HepG2 (cell line): ENCODE results near the gene LYRM4. TPM values are rescaled to one million over a fixed set of nuclear protein-coding genes. Genes with fewer than 3 reads are reported as not detected.

Source experiments
- DR1 ChIP-seq: sonication (generic); formaldehyde crosslinking; IDR thresholded peaks from 2 replicates; pipeline ENCODE4 v1.8.0; 2021; ENCODE audit warnings: mild to moderate bottlenecking, missing genetic modification reagents, inconsistent platforms
- HNRNPLL ChIP-seq: fragments of 200-400 bp; formaldehyde crosslinking; IDR thresholded peaks from 2 replicates; pipeline ENCODE4 v1.6.1; 2017; ENCODE audit warnings: mild to moderate bottlenecking, low read depth, low read length; ENCODE audit not compliant: poor library complexity, severe bottlenecking
- MAFK ChIP-seq, 2 experiments: IDR thresholded peaks in 1 of 2; conservative IDR thresholded peaks in 1 of 2; 2 replicates each; pipeline ENCODE4 v1.6.1; 2011; ENCODE audit warnings: improper control_type of control experiment in 2 of 2, low read length in 2 of 2
- NFYB ChIP-seq: sonication (generic); formaldehyde crosslinking; IDR thresholded peaks from 2 replicates; pipeline ENCODE4 v1.4.0; 2020; ENCODE audit warnings: missing genetic modification reagents
- PHF5A ChIP-seq: IDR thresholded peaks from one replicate; pipeline ENCODE4 v1.6.1; 2018; ENCODE audit warnings: low read depth, missing genetic modification reagents; ENCODE audit not compliant: unreplicated experiment
- PHF8 ChIP-seq: sonication (generic); formaldehyde crosslinking; IDR thresholded peaks from 2 replicates; pipeline ENCODE4 v1.5.0; 2020; ENCODE audit warnings: missing genetic modification reagents
- POLR2G ChIP-seq: fragments of 200-400 bp; formaldehyde crosslinking; IDR thresholded peaks from 2 replicates; pipeline ENCODE4 v1.6.1; 2018; ENCODE audit warnings: mild to moderate bottlenecking, low read depth, low read length, moderate library complexity
- RBM39 ChIP-seq: fragments of 200-400 bp; formaldehyde crosslinking; IDR thresholded peaks from one replicate; pipeline ENCODE4 v1.6.1; 2018; ENCODE audit warnings: antibody characterized with exemption, mild to moderate bottlenecking, low read depth, low read length; ENCODE audit not compliant: poor library complexity, severe bottlenecking
- TP53 ChIP-seq: sonication (generic); formaldehyde crosslinking; conservative IDR thresholded peaks from 2 replicates; pipeline ENCODE4 v1.4.0; 2020; ENCODE audit warnings: missing genetic modification reagents
- ZNF10 ChIP-seq: sonication (generic); formaldehyde crosslinking; IDR thresholded peaks from 2 replicates; pipeline ENCODE4 v1.4.0; 2020; ENCODE audit warnings: mild to moderate bottlenecking, low read depth, missing genetic modification reagents, borderline replicate concordance
- ZNF543 ChIP-seq: sonication (generic); formaldehyde crosslinking; IDR thresholded peaks from 2 replicates; pipeline ENCODE4 v1.4.0; 2020; ENCODE audit warnings: mild to moderate bottlenecking, missing genetic modification reagents
- ZNF781 ChIP-seq: sonication (generic); formaldehyde crosslinking; IDR thresholded peaks from 2 replicates; pipeline ENCODE4 v1.5.1; 2020; ENCODE audit warnings: borderline replicate concordance, mild to moderate bottlenecking, missing genetic modification reagents; ENCODE audit errors: not compliant biosample characterization
- ZNF850 ChIP-seq: sonication (generic); formaldehyde crosslinking; conservative IDR thresholded peaks from 2 replicates; pipeline ENCODE4 v1.9.0; 2021; ENCODE audit warnings: mild to moderate bottlenecking, missing genetic modification reagents
- polyA plus RNA-seq, 8 experiments: library from polyadenylated mRNA; depleted of rRNA in 3 of 8; stranded (reverse) in 7 of 8; unstranded in 1 of 8; fragments of >200 nt; fragmentation: Illumina TruSeq in 4 of 8; extraction: Trizol in 4 of 8; gene quantifications; 2 replicates each; pipeline versions ENCODE4 v1.2.1 to v1.2.3, GENCODE V29; 2011 to 2016; ENCODE audit warnings: low read depth in 4 of 8, missing spikeins in 1 of 8, mixed read lengths in 1 of 8; ENCODE audit not compliant: insufficient read depth in 1 of 8
- total RNA-seq, 5 experiments: library from RNA; depleted of rRNA; stranded (reverse); fragments of >200 nt; fragmentation: Illumina TruSeq; extraction: Trizol; gene quantifications; 2 replicates each; pipeline ENCODE4 v1.2.3, GENCODE V29; 2016; ENCODE audit warnings: low read depth in 1 of 5
- TF ChIP-seq, protein P1 (sequence below): sonication (generic); formaldehyde crosslinking; IDR thresholded peaks from 2 replicates; pipeline ENCODE4 v1.5.0; 2020; ENCODE audit warnings: mild to moderate bottlenecking, missing genetic modification reagents, borderline replicate concordance
- TF ChIP-seq, protein P2 (sequence below): IDR thresholded peaks from 2 replicates; pipeline ENCODE4 v1.6.1; 2018; ENCODE audit warnings: missing genetic modification reagents
- TF ChIP-seq, protein P3 (sequence below): sonication (generic); formaldehyde crosslinking; conservative IDR thresholded peaks from 2 replicates; pipeline ENCODE4 v1.8.0; 2022; ENCODE audit warnings: mild to moderate bottlenecking, moderate library complexity, missing genetic modification reagents
- TF ChIP-seq, protein P4 (sequence below): sonication (generic); formaldehyde crosslinking; IDR thresholded peaks from 2 replicates; pipeline ENCODE4 v1.8.0; 2022; ENCODE audit warnings: mild to moderate bottlenecking, missing genetic modification reagents, moderate library complexity
- TF ChIP-seq, protein P5 (sequence below): sonication (generic); formaldehyde crosslinking; IDR thresholded peaks from 2 replicates; pipeline ENCODE4 v1.5.0; 2020; ENCODE audit warnings: missing genetic modification reagents

LYRM4 gene
- total and polyA plus RNA-seq, 2 of the 13 experiments (the other 11 are each of a cell fraction or from before 2014, with no cell fraction given) = 64.6 to 67.5 TPM

DNA sequence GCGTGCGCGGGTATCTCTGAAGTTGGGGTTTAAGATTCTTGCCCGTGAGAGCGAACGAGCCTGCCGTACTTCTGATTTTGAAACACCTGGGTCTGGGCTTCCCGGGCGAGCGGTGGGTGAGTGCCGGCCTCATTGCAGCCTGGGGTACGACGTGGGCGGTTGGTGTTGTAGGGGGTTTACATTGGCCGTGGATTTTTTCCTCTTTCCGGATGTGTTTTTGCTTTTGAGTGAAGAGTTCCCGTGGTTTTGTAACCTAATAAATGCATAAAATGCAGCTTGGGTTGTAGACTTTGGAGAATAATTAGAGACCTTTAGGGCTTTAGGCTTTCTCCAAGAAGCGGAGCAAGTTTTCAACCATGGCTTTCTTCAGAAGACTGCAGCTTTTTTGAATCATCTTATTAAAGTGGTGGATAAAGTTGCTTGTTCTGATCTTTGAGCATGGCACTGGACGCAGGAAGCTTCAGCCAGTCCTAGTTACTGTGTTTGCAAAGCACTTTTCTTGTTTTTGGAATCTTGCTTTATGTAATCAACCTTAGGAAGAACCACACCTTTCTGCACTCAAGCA, 877 bp upstream of the LYRM4 start (continued):
- TF ChIP-seq, protein P1, sequence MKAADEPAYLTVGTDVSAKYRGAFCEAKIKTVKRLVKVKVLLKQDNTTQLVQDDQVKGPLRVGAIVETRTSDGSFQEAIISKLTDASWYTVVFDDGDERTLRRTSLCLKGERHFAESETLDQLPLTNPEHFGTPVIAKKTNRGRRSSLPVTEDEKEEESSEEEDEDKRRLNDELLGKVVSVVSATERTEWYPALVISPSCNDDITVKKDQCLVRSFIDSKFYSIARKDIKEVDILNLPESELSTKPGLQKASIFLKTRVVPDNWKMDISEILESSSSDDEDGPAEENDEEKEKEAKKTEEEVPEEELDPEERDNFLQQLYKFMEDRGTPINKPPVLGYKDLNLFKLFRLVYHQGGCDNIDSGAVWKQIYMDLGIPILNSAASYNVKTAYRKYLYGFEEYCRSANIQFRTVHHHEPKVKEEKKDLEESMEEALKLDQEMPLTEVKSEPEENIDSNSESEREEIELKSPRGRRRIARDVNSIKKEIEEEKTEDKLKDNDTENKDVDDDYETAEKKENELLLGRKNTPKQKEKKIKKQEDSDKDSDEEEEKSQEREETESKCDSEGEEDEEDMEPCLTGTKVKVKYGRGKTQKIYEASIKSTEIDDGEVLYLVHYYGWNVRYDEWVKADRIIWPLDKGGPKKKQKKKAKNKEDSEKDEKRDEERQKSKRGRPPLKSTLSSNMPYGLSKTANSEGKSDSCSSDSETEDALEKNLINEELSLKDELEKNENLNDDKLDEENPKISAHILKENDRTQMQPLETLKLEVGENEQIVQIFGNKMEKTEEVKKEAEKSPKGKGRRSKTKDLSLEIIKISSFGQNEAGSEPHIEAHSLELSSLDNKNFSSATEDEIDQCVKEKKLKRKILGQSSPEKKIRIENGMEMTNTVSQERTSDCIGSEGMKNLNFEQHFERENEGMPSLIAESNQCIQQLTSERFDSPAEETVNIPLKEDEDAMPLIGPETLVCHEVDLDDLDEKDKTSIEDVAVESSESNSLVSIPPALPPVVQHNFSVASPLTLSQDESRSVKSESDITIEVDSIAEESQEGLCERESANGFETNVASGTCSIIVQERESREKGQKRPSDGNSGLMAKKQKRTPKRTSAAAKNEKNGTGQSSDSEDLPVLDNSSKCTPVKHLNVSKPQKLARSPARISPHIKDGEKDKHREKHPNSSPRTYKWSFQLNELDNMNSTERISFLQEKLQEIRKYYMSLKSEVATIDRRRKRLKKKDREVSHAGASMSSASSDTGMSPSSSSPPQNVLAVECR (CRISPR knock-in tag) = peak; percentile 73; the same call in 1 of the 2 replicates
- TF ChIP-seq ZNF543 (no peak), PHF8 (no peak; the same call in 1 of the 2 replicates), DR1 (peak; percentile 2; the same call in 1 of the 2 replicates), RBM39 (no peak), HNRNPLL (no peak), PHF5A (CRISPR knock-in tag) (no peak), ZNF781 (no peak), MAFK (conservative IDR thresholded peaks at IDR 0.05 in 1 of 2, IDR thresholded peaks at IDR 0.05 in 1 of 2; ENCODE audit: low read length in 2 of 2) (no peak), POLR2G (peak; percentile 46; the same call in 1 of the 2 replicates), NFYB (CRISPR knock-in tag) (no peak), ZNF850 (peak; percentile 45; the same call in 1 of the 2 replicates), ZNF10 (CRISPR knock-in tag) (no peak), TP53 (CRISPR knock-in tag) (no peak)
- TF ChIP-seq, protein P2, sequence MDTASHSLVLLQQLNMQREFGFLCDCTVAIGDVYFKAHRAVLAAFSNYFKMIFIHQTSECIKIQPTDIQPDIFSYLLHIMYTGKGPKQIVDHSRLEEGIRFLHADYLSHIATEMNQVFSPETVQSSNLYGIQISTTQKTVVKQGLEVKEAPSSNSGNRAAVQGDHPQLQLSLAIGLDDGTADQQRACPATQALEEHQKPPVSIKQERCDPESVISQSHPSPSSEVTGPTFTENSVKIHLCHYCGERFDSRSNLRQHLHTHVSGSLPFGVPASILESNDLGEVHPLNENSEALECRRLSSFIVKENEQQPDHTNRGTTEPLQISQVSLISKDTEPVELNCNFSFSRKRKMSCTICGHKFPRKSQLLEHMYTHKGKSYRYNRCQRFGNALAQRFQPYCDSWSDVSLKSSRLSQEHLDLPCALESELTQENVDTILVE = no peak
- TF ChIP-seq, protein P3, sequence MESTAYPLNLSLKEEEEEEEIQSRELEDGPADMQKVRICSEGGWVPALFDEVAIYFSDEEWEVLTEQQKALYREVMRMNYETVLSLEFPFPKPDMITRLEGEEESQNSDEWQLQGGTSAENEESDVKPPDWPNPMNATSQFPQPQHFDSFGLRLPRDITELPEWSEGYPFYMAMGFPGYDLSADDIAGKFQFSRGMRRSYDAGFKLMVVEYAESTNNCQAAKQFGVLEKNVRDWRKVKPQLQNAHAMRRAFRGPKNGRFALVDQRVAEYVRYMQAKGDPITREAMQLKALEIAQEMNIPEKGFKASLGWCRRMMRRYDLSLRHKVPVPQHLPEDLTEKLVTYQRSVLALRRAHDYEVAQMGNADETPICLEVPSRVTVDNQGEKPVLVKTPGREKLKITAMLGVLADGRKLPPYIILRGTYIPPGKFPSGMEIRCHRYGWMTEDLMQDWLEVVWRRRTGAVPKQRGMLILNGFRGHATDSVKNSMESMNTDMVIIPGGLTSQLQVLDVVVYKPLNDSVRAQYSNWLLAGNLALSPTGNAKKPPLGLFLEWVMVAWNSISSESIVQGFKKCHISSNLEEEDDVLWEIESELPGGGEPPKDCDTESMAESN (CRISPR knock-in tag) = no peak
- TF ChIP-seq, protein P4, sequence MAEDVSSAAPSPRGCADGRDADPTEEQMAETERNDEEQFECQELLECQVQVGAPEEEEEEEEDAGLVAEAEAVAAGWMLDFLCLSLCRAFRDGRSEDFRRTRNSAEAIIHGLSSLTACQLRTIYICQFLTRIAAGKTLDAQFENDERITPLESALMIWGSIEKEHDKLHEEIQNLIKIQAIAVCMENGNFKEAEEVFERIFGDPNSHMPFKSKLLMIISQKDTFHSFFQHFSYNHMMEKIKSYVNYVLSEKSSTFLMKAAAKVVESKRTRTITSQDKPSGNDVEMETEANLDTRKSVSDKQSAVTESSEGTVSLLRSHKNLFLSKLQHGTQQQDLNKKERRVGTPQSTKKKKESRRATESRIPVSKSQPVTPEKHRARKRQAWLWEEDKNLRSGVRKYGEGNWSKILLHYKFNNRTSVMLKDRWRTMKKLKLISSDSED (CRISPR knock-in tag) = no peak
- TF ChIP-seq, protein P5, sequence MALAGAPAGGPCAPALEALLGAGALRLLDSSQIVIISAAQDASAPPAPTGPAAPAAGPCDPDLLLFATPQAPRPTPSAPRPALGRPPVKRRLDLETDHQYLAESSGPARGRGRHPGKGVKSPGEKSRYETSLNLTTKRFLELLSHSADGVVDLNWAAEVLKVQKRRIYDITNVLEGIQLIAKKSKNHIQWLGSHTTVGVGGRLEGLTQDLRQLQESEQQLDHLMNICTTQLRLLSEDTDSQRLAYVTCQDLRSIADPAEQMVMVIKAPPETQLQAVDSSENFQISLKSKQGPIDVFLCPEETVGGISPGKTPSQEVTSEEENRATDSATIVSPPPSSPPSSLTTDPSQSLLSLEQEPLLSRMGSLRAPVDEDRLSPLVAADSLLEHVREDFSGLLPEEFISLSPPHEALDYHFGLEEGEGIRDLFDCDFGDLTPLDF (CRISPR knock-in tag) = no peak
